HepG2 (cell line): ENCODE measurements around the gene CNGA2. TPM values are rescaled to one million over a fixed set of nuclear protein-coding genes. Genes with fewer than 3 reads are reported as not detected.

ENCODE experiments used
- ATAC-seq: fragments of 200-7000 bp; cut with Tn5 transposase; 3 replicates; pipeline ENCODE4 v1.9.1; 2020; ENCODE audit warnings: mild to moderate bottlenecking, moderate library complexity
- BruUV-seq: library from RNA; stranded (reverse); fragments of 400-500 nt; replicated peaks from 2 replicates; lab custom pipeline; 2021; lab: Mats Ljungman, UMichigan
- CTCF ChIA-PET: fragments of 300-600 bp; formaldehyde crosslinking; extraction: SDS; loops from one replicate; lab custom pipeline; 2021; ENCODE audit warnings: low total read pairs, inconsistent platforms, low intra/inter-chr PET ratio; lab: Yijun Ruan, JAX
- POLR2A ChIA-PET: fragments of 350-600 bp; sonication (Branson Sonifier 250); formaldehyde crosslinking; loops from one replicate; lab custom pipeline; 2020; ENCODE audit warnings: antibody characterized with exemption, inconsistent platforms; lab: Yijun Ruan, JAX
- DNase-seq: peaks from one replicate; pipeline ENCODE4 v3.0.0-alpha.2; 2015; ENCODE audit warnings: low spot score
- FAIRE-seq: peaks from 3 replicates; lab custom pipeline; 2011; peaks lifted over from hg19 to GRCh38; lab: Jason Lieb, UNC
- H2AFZ ChIP-seq: one replicate; pipeline ENCODE4 v1.6.1; 2011; ENCODE audit warnings: low read length, inconsistent platforms
- H3K27ac ChIP-seq: fragments of 300-600 bp; 3 replicates; pipeline ENCODE4 v1.8.0; 2011; ENCODE audit warnings: mixed run types, mild to moderate bottlenecking, mixed read lengths, low read length, inconsistent platforms; ENCODE audit not compliant: insufficient read depth; ENCODE audit errors: extremely low read length
- H3K27me3 ChIP-seq, 2 experiments: fragments of 200-600 bp in 1 of 2; 2 replicates in 1 of 2; 3 replicates in 1 of 2; pipeline versions ENCODE4 v1.6.0 to v1.8.0; 2011; ENCODE audit warnings: low read length in 2 of 2, mild to moderate bottlenecking in 2 of 2, moderate library complexity in 2 of 2, inconsistent platforms in 1 of 2; ENCODE audit not compliant: insufficient read depth in 2 of 2, control insufficient read depth in 1 of 2
- H3K36me3 ChIP-seq, 2 experiments: fragments of 200-600 bp in 1 of 2; replicated peaks in 1 of 2; 2 replicates in 1 of 2; 3 replicates in 1 of 2; pipeline versions ENCODE4 v1.5.1 to v1.8.0; 2011; ENCODE audit warnings: low read length in 2 of 2, inconsistent platforms in 1 of 2; ENCODE audit not compliant: insufficient read depth in 2 of 2, control insufficient read depth in 1 of 2
- H3K4me1 ChIP-seq: 2 replicates; pipeline ENCODE4 v1.5.1; 2012; ENCODE audit warnings: low read length, inconsistent platforms; ENCODE audit not compliant: insufficient read depth
- H3K4me2 ChIP-seq: 2 replicates; pipeline ENCODE4 v1.6.0; 2011; ENCODE audit warnings: low read depth, low read length, inconsistent platforms
- H3K4me3 ChIP-seq, 3 experiments: fragments of 200-600 bp in 1 of 3; sonication (generic), shearing (Covaris generic) in 1 of 3; replicated peaks in 1 of 3; 2 replicates each; pipeline ENCODE4 v1.5.1; 2011 to 2016; ENCODE audit warnings: low read length in 3 of 3, inconsistent platforms in 2 of 3, low read depth in 2 of 3, mild to moderate bottlenecking in 2 of 3, control low read depth in 1 of 3, mixed read lengths in 1 of 3; ENCODE audit not compliant: insufficient read depth in 1 of 3
- H3K79me2 ChIP-seq: one replicate; pipeline ENCODE4 v1.6.1; 2011; ENCODE audit warnings: low read length, inconsistent platforms; ENCODE audit not compliant: insufficient read depth
- H3K9ac ChIP-seq: 2 replicates; pipeline ENCODE4 v1.6.0; 2011; ENCODE audit warnings: mild to moderate bottlenecking, low read depth, low read length, inconsistent platforms; ENCODE audit not compliant: insufficient read depth
- H3K9me3 ChIP-seq: 2 replicates; pipeline ENCODE4 v1.5.1; 2012; ENCODE audit warnings: mild to moderate bottlenecking, low read length
- H4K20me1 ChIP-seq: 2 replicates; pipeline ENCODE4 v1.6.0; 2011; ENCODE audit warnings: inconsistent platforms, mild to moderate bottlenecking, low read length, moderate library complexity; ENCODE audit not compliant: insufficient read depth
- ARNTL ChIP-seq: sonication (generic); formaldehyde crosslinking; IDR thresholded peaks from 2 replicates; pipeline ENCODE4 v1.4.0; 2020; ENCODE audit warnings: mild to moderate bottlenecking, missing genetic modification reagents
- DR1 ChIP-seq: sonication (generic); formaldehyde crosslinking; IDR thresholded peaks from 2 replicates; pipeline ENCODE4 v1.8.0; 2021; ENCODE audit warnings: mild to moderate bottlenecking, missing genetic modification reagents, inconsistent platforms
- HHEX ChIP-seq: IDR thresholded peaks from 2 replicates; pipeline ENCODE4 v1.6.1; 2016; ENCODE audit warnings: control low read depth
- MED13 ChIP-seq: sonication (generic); formaldehyde crosslinking; IDR thresholded peaks from 2 replicates; pipeline ENCODE4 v1.5.0; 2020; ENCODE audit warnings: missing genetic modification reagents
- POLR2A ChIP-seq, 2 experiments: IDR thresholded peaks; 2 replicates each; pipeline ENCODE4 v1.6.1; 2011; ENCODE audit warnings: low read depth in 2 of 2, low read length in 2 of 2, mild to moderate bottlenecking in 1 of 2, moderate library complexity in 1 of 2; ENCODE audit not compliant: insufficient read depth in 1 of 2
- SRSF4 ChIP-seq: fragments of 200-400 bp; formaldehyde crosslinking; IDR thresholded peaks from one replicate; pipeline ENCODE4 v1.6.1; 2018; ENCODE audit warnings: mild to moderate bottlenecking, low read depth, low read length, moderate library complexity; ENCODE audit not compliant: poor library complexity, severe bottlenecking
- TOE1 ChIP-seq: sonication (generic); formaldehyde crosslinking; IDR thresholded peaks from 2 replicates; pipeline ENCODE4 v1.4.0; 2020; ENCODE audit warnings: mild to moderate bottlenecking, missing genetic modification reagents
- ZNF12 ChIP-seq: sonication (generic); formaldehyde crosslinking; IDR thresholded peaks from 2 replicates; pipeline ENCODE4 v1.5.0; 2020; ENCODE audit warnings: missing genetic modification reagents
- ZNF317 ChIP-seq: sonication (generic); formaldehyde crosslinking; IDR thresholded peaks from 2 replicates; pipeline ENCODE4 v1.5.0; 2020; ENCODE audit warnings: mild to moderate bottlenecking, missing genetic modification reagents
- ZNF333 ChIP-seq: sonication (generic); formaldehyde crosslinking; IDR thresholded peaks from 2 replicates; pipeline ENCODE4 v1.4.0; 2020; ENCODE audit warnings: mild to moderate bottlenecking, missing genetic modification reagents, borderline replicate concordance
- WGBS: methylation state at CpG from one replicate; pipeline ENCODE4 v1.1.6; 2017; ENCODE audit warnings: low lambda C conversion rate; 5-methylcytosine and 5-hydroxymethylcytosine counted together
- in situ Hi-C: cut with HindIII; loops from 2 replicates; pipeline ENCODE4 v1.10.0; 2017; ENCODE audit warnings: low pct_unique_long_range_greater_than_20kb; ENCODE audit not compliant: extremely low pct_ligation_motif_present
- intact Hi-C: fragments of 100-400 bp; cut with micrococcal nuclease; formaldehyde crosslinking; loops from one replicate; pipeline ENCODE4 v1.10.0; 2022; ENCODE audit not compliant: unreplicated experiment
- polyA plus RNA-seq, 8 experiments: library from polyadenylated mRNA; depleted of rRNA in 3 of 8; stranded (reverse) in 7 of 8; unstranded in 1 of 8; fragments of >200 nt; fragmentation: Illumina TruSeq in 4 of 8; extraction: Trizol in 4 of 8; gene quantifications; 2 replicates each; pipeline versions ENCODE4 v1.2.1 to v1.2.3, GENCODE V29; 2011 to 2016; ENCODE audit warnings: low read depth in 4 of 8, missing spikeins in 1 of 8, mixed read lengths in 1 of 8; ENCODE audit not compliant: insufficient read depth in 1 of 8
- total RNA-seq, 5 experiments: library from RNA; depleted of rRNA; stranded (reverse); fragments of >200 nt; fragmentation: Illumina TruSeq; extraction: Trizol; gene quantifications; 2 replicates each; pipeline ENCODE4 v1.2.3, GENCODE V29; 2016; ENCODE audit warnings: low read depth in 1 of 5
- TF ChIP-seq, protein P1 (sequence below): sonication (generic); formaldehyde crosslinking; IDR thresholded peaks from 2 replicates; pipeline ENCODE4 v1.5.0; 2020; ENCODE audit warnings: missing genetic modification reagents, mild to moderate bottlenecking, borderline replicate concordance
- TF ChIP-seq, protein P2 (sequence below): IDR thresholded peaks from 2 replicates; pipeline ENCODE4 v1.6.1; 2016; ENCODE audit warnings: low read depth, borderline replicate concordance
- TF ChIP-seq, protein P3 (sequence below): sonication (generic); formaldehyde crosslinking; IDR thresholded peaks from 2 replicates; pipeline ENCODE4 v1.9.0; 2021; ENCODE audit warnings: missing genetic modification reagents, mild to moderate bottlenecking, borderline replicate concordance
- TF ChIP-seq, protein P4 (sequence below): sonication (generic); formaldehyde crosslinking; IDR thresholded peaks from 2 replicates; pipeline ENCODE4 v1.4.0; 2020; ENCODE audit warnings: missing genetic modification reagents
- TF ChIP-seq, protein P5 (sequence below): sonication (generic); formaldehyde crosslinking; IDR thresholded peaks from 2 replicates; pipeline ENCODE4 v1.5.0; 2020; ENCODE audit warnings: missing genetic modification reagents
- TF ChIP-seq, protein P6 (sequence below): sonication (generic); formaldehyde crosslinking; IDR thresholded peaks from 2 replicates; pipeline ENCODE4 v1.8.1; 2023; ENCODE audit warnings: mild to moderate bottlenecking, inconsistent platforms, moderate library complexity, missing genetic modification reagents, borderline replicate concordance

Gene CNGA2
- total and polyA plus RNA-seq, 2 of the 13 experiments (the other 11 are each of a cell fraction or from before 2014, with no cell fraction given) = not detected

DNA sequence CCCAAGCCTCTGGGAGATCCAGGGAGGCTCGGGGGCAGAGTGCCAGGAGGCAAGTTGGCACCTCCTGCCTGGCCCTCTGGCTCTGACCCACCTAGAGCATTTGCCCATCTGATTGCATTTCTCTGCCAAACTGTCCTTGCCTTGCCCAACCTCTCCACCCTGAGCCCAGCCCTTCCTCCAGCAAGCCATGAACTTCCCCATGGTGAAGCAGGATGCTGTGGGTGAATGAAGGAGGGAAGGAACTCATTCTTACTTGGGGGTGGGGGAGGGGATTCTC is 9.3 kb upstream of the CNGA2 start:
- in situ Hi-C loops = loop anchor here (25.0 kb wide), 1 partner anchor 1087 kb away; no protein-coding TSS in a partner anchor

More for the DNA sequence above, 9.3 kb upstream of the CNGA2 start:
- no peak overlapping the region for H3K27ac ChIP-seq
- TF ChIP-seq, protein P1, sequence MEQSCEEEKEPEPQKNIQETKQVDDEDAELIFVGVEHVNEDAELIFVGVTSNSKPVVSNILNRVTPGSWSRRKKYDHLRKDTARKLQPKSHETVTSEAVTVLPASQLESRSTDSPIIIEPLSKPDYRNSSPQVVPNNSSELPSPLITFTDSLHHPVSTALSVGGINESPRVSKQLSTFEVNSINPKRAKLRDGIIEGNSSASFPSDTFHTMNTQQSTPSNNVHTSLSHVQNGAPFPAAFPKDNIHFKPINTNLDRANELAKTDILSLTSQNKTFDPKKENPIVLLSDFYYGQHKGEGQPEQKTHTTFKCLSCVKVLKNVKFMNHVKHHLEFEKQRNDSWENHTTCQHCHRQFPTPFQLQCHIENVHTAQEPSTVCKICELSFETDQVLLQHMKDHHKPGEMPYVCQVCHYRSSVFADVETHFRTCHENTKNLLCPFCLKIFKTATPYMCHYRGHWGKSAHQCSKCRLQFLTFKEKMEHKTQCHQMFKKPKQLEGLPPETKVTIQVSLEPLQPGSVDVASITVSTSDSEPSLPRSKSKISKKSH (CRISPR knock-in tag) = no peak
- TF ChIP-seq, protein P2, sequence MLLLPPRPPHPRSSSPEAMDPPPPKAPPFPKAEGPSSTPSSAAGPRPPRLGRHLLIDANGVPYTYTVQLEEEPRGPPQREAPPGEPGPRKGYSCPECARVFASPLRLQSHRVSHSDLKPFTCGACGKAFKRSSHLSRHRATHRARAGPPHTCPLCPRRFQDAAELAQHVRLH (CRISPR knock-in tag) = no peak
- TF ChIP-seq MED13 (CRISPR knock-in tag) = no peak
- TF ChIP-seq ZNF12 (CRISPR knock-in tag) = no peak
- TF ChIP-seq, protein P3, sequence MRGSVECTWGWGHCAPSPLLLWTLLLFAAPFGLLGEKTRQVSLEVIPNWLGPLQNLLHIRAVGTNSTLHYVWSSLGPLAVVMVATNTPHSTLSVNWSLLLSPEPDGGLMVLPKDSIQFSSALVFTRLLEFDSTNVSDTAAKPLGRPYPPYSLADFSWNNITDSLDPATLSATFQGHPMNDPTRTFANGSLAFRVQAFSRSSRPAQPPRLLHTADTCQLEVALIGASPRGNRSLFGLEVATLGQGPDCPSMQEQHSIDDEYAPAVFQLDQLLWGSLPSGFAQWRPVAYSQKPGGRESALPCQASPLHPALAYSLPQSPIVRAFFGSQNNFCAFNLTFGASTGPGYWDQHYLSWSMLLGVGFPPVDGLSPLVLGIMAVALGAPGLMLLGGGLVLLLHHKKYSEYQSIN (CRISPR knock-in tag) = no peak
- TF ChIP-seq, protein P4, sequence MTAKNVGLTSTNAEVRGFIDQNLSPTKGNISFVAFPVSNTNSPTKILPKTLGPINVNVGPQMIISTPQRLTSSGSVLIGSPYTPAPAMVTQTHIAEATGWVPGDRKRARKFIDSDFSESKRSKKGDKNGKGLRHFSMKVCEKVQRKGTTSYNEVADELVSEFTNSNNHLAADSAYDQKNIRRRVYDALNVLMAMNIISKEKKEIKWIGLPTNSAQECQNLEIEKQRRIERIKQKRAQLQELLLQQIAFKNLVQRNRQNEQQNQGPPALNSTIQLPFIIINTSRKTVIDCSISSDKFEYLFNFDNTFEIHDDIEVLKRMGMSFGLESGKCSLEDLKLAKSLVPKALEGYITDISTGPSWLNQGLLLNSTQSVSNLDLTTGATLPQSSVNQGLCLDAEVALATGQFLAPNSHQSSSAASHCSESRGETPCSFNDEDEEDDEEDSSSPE (CRISPR knock-in tag) = no peak
- no peak for TF ChIP-seq ZNF317 (CRISPR knock-in tag)
- no peak for TF ChIP-seq DR1 (CRISPR knock-in tag)
- TF ChIP-seq SRSF4 = no peak
- TF ChIP-seq TOE1 (CRISPR knock-in tag) = no peak
- TF ChIP-seq ARNTL = no peak
- TF ChIP-seq, protein P5, sequence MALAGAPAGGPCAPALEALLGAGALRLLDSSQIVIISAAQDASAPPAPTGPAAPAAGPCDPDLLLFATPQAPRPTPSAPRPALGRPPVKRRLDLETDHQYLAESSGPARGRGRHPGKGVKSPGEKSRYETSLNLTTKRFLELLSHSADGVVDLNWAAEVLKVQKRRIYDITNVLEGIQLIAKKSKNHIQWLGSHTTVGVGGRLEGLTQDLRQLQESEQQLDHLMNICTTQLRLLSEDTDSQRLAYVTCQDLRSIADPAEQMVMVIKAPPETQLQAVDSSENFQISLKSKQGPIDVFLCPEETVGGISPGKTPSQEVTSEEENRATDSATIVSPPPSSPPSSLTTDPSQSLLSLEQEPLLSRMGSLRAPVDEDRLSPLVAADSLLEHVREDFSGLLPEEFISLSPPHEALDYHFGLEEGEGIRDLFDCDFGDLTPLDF (CRISPR knock-in tag) = no peak
- no peak for TF ChIP-seq POLR2A (IDR thresholded peaks at IDR 0.05; ENCODE audit: insufficient read depth in 1 of 2, low read depth in 2 of 2, low read length in 2 of 2)
- no peak for TF ChIP-seq HHEX (CRISPR knock-in tag)
- TF ChIP-seq, protein P6, sequence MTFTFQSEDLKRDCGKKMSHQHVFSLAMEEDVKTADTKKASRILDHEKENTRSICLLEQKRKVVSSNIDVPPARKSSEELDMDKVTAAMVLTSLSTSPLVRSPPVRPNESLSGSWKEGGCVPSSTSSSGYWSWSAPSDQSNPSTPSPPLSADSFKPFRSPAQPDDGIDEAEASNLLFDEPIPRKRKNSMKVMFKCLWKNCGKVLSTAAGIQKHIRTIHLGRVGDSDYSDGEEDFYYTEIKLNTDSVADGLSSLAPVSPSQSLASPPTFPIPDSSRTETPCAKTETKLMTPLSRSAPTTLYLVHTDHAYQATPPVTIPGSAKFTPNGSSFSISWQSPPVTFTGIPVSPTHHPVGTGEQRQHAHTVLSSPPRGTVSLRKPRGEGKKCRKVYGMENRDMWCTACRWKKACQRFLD (CRISPR knock-in tag) = no peak
- no peak for TF ChIP-seq ZNF333
- H3K4me3 ChIP-seq = no peak overlapping the region
- FAIRE-seq = no peak
- H3K4me2 ChIP-seq = no peak overlapping the region
- no peaks in the 10 kb centered on the region for H3K9me3 ChIP-seq
- intact Hi-C loops = no loop called here
- H3K4me1 ChIP-seq = no peaks in the 10 kb centered on the region
- WGBS = no CpG with 5 or more reads among the region's 1 CpG
- no TSS peak for BruUV-seq
- H2AFZ ChIP-seq = no peak overlapping the region
- H4K20me1 ChIP-seq = no peaks in the 10 kb centered on the region
- CTCF ChIA-PET = no interaction called here
- H3K27me3 ChIP-seq = no peaks in the 10 kb centered on the region
- no peak overlapping the region for H3K9ac ChIP-seq
- no peak for ATAC-seq
- no peaks in the 10 kb centered on the region for H3K36me3 ChIP-seq
- H3K79me2 ChIP-seq = no peaks in the 10 kb centered on the region
- DNase-seq = no peak
- POLR2A ChIA-PET = no interaction called here
